Epithelial cell of proximal tubule (primary cell): ENCODE measurements around the gene BICDL1. TPM values are rescaled to one million over a fixed set of nuclear protein-coding genes. Genes with fewer than 3 reads are reported as not detected.

Source experiments
- DNase-seq: peaks from one replicate; pipeline ENCODE4 v3.0.0-alpha.2; 2011; ENCODE audit warnings: low read depth
- H3K4me3 ChIP-seq: 2 replicates; pipeline ENCODE4 v1.5.1; 2011; ENCODE audit warnings: low read depth, mild to moderate bottlenecking, low read length
- total RNA-seq: library from RNA; depleted of rRNA; stranded (reverse); fragments of >200 nt; gene quantifications from 2 replicates; pipeline ENCODE4 v1.2.3, GENCODE V29; 2015
- TF ChIP-seq, protein P1 (sequence below): conservative IDR thresholded peaks from 2 replicates; pipeline ENCODE4 v1.5.1; 2012; ENCODE audit warnings: low read depth, mild to moderate bottlenecking, low read length

The BICDL1 gene
- total RNA-seq, 1 donor from 2014 or later: 4.6 TPM

DNA sequence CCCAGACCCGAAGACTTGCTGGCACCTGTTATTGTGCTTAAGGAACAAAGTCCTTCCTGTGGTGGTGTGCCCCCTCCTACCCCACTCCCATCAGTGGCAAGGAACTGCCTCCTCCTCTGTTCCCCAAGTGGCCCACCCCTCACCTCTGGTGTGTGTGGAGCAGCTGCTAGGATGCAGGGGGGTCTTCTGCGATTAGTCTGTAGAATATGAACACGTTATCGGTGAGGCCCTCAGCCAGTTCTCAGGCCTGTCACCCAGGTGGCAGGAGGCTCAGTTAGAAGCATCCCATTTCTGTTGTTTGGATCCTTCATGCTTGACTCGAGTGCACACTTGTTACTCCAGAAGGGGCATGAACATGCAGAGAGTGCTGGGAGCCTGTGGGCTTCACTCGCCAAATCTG, 88.2 kb downstream of the BICDL1 start:
- TF ChIP-seq, protein P1, sequence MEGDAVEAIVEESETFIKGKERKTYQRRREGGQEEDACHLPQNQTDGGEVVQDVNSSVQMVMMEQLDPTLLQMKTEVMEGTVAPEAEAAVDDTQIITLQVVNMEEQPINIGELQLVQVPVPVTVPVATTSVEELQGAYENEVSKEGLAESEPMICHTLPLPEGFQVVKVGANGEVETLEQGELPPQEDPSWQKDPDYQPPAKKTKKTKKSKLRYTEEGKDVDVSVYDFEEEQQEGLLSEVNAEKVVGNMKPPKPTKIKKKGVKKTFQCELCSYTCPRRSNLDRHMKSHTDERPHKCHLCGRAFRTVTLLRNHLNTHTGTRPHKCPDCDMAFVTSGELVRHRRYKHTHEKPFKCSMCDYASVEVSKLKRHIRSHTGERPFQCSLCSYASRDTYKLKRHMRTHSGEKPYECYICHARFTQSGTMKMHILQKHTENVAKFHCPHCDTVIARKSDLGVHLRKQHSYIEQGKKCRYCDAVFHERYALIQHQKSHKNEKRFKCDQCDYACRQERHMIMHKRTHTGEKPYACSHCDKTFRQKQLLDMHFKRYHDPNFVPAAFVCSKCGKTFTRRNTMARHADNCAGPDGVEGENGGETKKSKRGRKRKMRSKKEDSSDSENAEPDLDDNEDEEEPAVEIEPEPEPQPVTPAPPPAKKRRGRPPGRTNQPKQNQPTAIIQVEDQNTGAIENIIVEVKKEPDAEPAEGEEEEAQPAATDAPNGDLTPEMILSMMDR: no peak
- H3K4me3 ChIP-seq: no peak overlapping the region
- DNase-seq: no peak

DNA sequence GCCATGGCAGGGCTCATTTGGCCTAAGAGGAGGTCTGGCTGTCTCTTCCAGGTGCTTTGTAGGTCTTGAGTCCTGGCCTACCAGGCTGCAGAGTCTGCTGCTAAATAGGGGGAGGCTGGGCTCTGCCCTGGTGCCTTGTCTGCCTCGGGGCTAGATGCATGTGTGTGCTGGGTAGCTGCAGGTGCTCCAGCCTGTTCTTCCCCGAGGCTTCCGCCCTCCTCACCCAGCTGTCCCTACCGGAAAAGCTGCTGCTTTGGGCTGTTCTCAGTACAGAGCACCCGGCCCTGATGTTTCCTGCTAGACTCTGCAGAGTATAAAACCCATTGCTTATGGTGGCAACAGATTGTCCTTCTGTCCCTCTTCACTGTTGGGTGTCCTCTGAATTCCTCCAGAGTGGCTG, 89.8 kb downstream of the BICDL1 start:
- H3K4me3 ChIP-seq: no peak overlapping the region
- TF ChIP-seq, protein P1: no peak
- DNase-seq: no peak

DNA sequence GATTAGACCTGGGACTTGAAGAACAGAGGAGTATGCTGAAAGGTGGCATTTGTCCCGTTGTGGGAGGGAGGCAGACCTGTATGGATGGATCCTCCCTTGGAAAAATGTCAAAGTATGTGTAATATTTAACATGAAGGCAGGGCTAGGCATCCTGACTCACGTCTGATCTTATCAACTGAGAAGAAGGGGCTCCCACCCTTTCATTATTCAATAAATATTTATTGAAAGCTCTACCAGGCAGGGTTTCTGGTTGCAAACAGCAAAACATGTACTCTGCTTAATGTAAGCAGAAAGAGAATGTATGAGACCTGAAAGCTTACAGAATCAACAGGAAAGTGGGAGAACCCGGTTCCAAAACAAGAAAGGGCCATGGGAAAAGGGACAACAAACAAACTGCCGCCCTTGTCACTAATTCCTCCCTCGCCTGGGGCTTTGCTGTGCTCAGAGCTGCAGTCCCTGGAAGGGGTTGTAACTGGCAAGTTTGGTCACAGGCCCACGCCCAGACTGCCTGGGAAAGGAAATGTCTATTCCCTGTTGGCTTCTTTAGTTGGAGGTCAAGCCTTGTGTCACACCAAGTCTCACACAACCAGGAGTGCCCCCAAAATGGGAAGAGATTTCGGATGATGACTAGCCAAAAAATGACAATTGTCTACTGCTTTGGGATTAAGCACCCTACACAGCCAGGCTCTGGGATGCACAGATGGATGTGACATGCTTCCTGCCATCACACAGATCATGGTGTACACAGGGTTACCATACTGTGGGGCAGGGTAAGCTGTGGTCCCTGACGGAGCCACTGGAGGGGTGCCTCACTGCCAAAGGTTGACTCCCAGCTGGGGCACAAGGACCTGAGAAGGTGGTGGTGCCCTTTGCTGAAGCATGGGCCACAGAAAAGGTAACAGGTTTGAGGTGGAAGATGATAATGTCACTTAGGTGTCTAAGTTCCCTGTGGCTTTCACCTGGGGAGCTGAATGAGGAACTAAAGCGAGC, 90.7 kb downstream of the BICDL1 start:
- TF ChIP-seq, protein P1: no peak
- DNase-seq: no peak
- H3K4me3 ChIP-seq: no peak overlapping the region

DNA sequence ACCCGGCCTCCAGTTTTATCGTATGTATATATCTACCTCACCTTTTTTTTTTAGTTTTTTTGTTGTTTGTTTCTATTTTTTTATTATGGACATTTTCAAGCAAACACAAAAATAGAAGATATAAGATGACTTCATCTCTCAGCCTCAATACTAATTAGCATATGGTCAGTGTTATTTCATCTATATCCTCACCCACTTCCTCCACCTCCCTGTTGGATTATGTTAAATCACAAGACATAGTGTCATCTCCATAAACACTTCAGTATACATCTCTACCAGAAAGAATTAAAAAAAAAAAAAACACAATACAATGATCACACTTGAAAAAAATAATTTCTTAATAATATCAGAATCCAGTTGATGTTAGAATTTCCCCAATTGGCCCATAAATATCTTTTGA, 92.6 kb downstream of the BICDL1 start:
- no peak overlapping the region for H3K4me3 ChIP-seq
- DNase-seq: no peak
- TF ChIP-seq, protein P1: no peak

DNA sequence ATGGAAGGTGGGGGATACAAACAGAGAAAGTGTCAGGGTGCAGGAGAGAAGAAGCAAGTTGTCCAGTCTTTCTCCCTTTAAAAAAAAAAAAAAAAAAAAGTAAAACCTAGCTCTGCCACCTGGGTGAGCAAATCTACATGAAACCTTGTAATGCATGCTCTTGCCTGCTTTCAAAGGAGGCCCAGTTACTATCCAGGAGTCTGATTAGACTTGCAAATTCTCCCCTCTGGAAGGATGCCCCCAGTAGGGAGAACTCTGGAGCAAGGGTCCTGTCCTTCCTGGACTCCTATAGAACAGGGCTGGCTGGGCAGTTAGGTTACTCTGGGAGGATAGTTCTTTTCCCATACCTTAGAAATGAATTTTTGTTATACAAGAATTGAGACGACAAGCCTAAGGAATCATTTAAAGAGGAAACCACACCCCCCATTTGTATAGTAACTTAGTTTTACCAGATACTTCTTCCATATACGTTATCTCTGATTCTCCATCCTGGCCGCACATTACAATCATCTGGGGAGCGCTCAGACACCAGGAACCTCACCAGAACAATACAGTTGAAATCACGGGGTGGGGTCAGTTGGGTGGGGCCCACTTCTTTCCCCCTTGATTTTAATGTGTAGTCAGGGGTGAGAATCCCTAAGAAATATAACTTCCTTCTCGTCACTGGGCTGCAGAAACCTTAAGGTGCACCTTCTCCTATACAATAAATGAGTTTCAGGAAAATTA, 97.0 kb downstream of the BICDL1 start:
- TF ChIP-seq, protein P1: no peak
- no peak overlapping the region for H3K4me3 ChIP-seq
- DNase-seq: no peak

DNA sequence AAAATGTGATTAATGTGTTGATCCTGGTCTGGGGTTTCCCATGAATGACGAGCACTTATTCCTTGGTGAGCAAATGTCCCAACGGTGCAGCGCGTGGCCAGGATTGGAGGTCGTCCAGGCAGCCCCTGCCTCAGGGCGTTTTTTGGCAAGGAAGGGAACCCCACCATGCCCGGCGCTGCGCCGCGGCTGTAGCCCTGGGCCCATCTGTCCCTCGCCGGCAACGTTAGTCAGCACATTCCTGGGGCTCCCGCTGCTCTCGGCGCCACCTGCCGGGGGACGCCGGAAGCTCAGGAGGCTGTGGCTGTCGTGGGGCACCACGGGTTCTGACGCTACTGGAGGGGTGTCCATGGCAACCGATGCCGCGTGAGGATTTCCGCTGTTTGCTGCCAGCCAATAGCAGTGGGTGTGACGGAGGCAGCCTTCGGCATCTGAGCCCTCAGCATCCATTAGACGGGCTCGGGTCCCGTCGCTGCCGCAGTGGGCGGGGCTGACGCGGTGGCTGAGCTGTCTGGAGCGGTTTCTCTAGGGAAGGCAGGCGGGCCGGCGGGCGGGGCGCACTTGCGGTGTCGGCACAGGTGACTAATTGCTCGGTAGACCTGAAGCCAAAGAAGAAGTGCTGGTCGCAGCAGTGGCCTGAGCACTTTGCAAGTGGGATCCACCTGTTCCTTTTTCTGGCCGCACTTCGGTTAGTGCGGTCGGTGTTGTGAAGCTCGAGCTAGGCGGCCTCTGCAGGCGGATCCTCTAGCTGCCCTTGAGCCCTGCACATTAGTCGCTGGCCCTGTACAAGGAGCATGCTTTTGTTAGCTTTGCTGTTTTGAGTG, 98.0 kb downstream of the BICDL1 start:
- TF ChIP-seq, protein P1: peak; percentile 90
- peak; percentile 48 for DNase-seq
- H3K4me3 ChIP-seq: peak overlapping the region; percentile 41
